SK-N-SH treated with all-trans-retinoic acid at 6 μM for 48 hours (cell line): Measurements from ENCODE around the gene ULK4.
A peak's percentile ranks its signal among the peaks of the same experiment; 100 is the strongest.

Experiments
- ATAC-seq: fragments of 200-7000 bp; cut with Tn5 transposase; 3 replicates; pipeline ENCODE4 v1.9.1; 2020; ENCODE audit warnings: mild to moderate bottlenecking, moderate library complexity
- ARNTL ChIP-seq: fragments of 450-650 bp; formaldehyde crosslinking; IDR thresholded peaks from 2 replicates; pipeline ENCODE4 v1.5.0; 2020; ENCODE audit warnings: low read depth, mild to moderate bottlenecking, moderate library complexity, borderline replicate concordance
- BACH2 ChIP-seq: fragments of 250-450 bp; sonication (Bioruptor Pico); IDR thresholded peaks from 2 replicates; pipeline ENCODE4 v1.9.0; 2021; ENCODE audit warnings: mild to moderate bottlenecking, borderline replicate concordance
- CSDC2 ChIP-seq: fragments of 250-450 bp; sonication (Bioruptor Pico); IDR thresholded peaks from 2 replicates; pipeline ENCODE4 v1.5.0; 2020; ENCODE audit warnings: mild to moderate bottlenecking, moderate library complexity
- CSRNP3 ChIP-seq: fragments of 250-450 bp; sonication (Bioruptor Pico); IDR thresholded peaks from 2 replicates; pipeline ENCODE4 v1.5.1; 2021; ENCODE audit warnings: mild to moderate bottlenecking, moderate library complexity
- ESRRG ChIP-seq: fragments of 250-450 bp; sonication (Bioruptor Pico); IDR thresholded peaks from 2 replicates; pipeline ENCODE4 v1.6.1; 2021; ENCODE audit warnings: mild to moderate bottlenecking
- GLIS3 ChIP-seq: fragments of 250-450 bp; sonication (Bioruptor Pico); IDR thresholded peaks from 2 replicates; pipeline ENCODE4 v1.5.0; 2020; ENCODE audit warnings: mild to moderate bottlenecking, moderate library complexity
- ISL1 ChIP-seq: fragments of 250-450 bp; sonication (Bioruptor Pico); IDR thresholded peaks from 2 replicates; pipeline ENCODE4 v2.1.2; 2022; ENCODE audit warnings: mild to moderate bottlenecking, moderate library complexity
- OSR1 ChIP-seq: fragments of 250-450 bp; sonication (Bioruptor Pico); IDR thresholded peaks from 2 replicates; pipeline ENCODE4 v1.8.0; 2022; ENCODE audit warnings: moderate library complexity, mild to moderate bottlenecking, inconsistent platforms
- POU6F1 ChIP-seq: fragments of 250-450 bp; sonication (Bioruptor Pico); IDR thresholded peaks from 2 replicates; pipeline ENCODE4 v1.8.0; 2021; ENCODE audit warnings: low read depth, mild to moderate bottlenecking, moderate library complexity, borderline replicate concordance
- PPARA ChIP-seq: fragments of 250-450 bp; sonication (Bioruptor Pico); IDR thresholded peaks from 2 replicates; pipeline ENCODE4 v1.5.0; 2020; ENCODE audit warnings: mild to moderate bottlenecking, borderline replicate concordance
- TCF4 ChIP-seq: fragments of 250-450 bp; sonication (Bioruptor Pico); IDR thresholded peaks from 2 replicates; pipeline ENCODE4 v1.8.0; 2021; ENCODE audit warnings: mild to moderate bottlenecking, moderate library complexity, borderline replicate concordance
- TOX ChIP-seq: fragments of 250-450 bp; sonication (Bioruptor Pico); IDR thresholded peaks from 2 replicates; pipeline ENCODE4 v1.8.0; 2021; ENCODE audit warnings: mild to moderate bottlenecking, moderate library complexity, borderline replicate concordance
- ZFP30 ChIP-seq: fragments of 450-650 bp; formaldehyde crosslinking; IDR thresholded peaks from 2 replicates; pipeline ENCODE4 v1.5.0; 2022; ENCODE audit warnings: mild to moderate bottlenecking, moderate library complexity
- ZNF565 ChIP-seq: fragments of 450-650 bp; formaldehyde crosslinking; conservative IDR thresholded peaks from 2 replicates; pipeline ENCODE4 v1.5.0; 2020; ENCODE audit warnings: low read depth, mild to moderate bottlenecking, moderate library complexity
- ZNF70 ChIP-seq: fragments of 450-650 bp; formaldehyde crosslinking; IDR thresholded peaks from 2 replicates; pipeline ENCODE4 v1.5.0; 2020; ENCODE audit warnings: mild to moderate bottlenecking, moderate library complexity
- ZNF8 ChIP-seq: fragments of 450-650 bp; formaldehyde crosslinking; IDR thresholded peaks from 2 replicates; pipeline ENCODE4 v1.5.0; 2020; ENCODE audit warnings: mild to moderate bottlenecking, moderate library complexity
- TF ChIP-seq, protein P1 (sequence below): fragments of 250-450 bp; sonication (Bioruptor Pico); IDR thresholded peaks from 2 replicates; pipeline ENCODE4 v1.5.0; 2020; ENCODE audit warnings: mild to moderate bottlenecking, moderate library complexity

ULK4 gene

DNA sequence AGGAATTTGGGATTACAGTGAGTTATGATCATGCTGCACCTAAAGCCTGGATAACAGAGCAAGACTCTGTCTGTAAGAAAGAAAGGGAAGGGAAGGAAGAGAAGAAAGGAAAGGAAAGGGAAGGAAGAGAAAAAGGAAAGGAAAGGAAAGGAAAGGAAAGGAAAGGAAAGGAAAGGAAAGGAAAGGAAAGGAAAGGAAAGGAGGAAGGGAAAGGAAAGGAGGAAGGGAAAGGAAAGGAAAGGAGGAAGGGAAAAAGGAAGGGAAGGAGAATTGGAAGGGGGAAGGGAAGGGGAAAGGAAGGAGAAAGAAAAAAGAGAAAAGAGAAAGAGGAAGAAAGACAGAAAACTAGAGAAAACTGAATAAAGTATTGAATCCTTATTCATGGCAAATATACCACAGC lies 359.8 kb downstream of the ULK4 start (continued):
- TF ChIP-seq CSRNP3 (no peak), ISL1 (CRISPR knock-in tag) (no peak), TOX (no peak)

DNA sequence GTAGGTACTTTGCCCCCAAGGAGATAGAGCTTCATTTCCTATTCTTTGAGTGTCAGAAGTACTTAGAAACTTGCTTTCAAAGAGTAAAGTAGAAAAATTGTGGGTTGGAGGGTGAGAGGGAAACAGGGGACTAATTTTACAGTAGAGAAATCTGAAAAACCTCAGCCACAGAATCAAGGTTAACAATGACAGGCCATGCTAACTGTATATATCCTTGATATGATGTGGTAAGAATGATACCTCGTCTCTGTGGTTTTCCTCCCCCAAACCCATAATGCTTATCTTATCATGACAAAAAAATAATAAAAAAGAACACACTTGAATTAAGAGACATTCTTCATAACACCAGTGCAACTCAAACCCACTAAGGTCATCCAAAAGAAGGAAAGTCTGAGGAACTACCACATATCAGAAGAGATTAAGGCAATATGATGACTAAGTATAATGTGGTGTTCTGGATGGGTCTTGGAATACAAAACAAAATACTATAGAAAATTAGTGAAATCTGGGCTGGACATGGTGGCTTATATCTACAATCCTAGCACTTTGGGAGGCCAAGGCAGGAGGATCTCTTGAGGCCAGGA lies 360.4 kb downstream of the ULK4 start:
- no peak for TF ChIP-seq ISL1 (CRISPR knock-in tag)
- no peak for TF ChIP-seq TOX
- no peak for TF ChIP-seq ZFP30 (CRISPR knock-in tag)
- TF ChIP-seq POU6F1 (CRISPR knock-in tag) = no peak
- TF ChIP-seq TCF4 (CRISPR knock-in tag) = no peak
- TF ChIP-seq PPARA = no peak
- no peak for ATAC-seq

DNA sequence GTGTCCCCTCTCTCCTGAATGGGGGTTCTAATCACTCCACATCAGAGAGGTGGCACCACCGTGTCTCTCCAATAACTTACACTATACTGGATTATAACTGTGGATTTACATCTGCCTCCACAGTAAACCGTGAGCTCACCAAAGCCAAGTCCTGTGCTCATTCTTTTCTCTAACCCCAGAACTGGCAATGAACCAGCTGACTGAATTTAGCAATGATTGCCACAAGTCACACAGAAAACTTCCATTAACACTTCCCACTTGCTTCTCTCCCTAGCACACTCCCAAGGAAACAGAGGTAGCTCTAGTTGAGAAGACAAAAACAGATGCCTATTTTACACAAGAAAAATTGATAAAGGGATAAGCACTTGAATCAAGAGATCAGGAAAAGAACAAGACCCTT lies 361.3 kb downstream of the ULK4 start:
- no peak for ATAC-seq
- TF ChIP-seq POU6F1 (CRISPR knock-in tag) (no peak), TCF4 (CRISPR knock-in tag) (no peak), ZNF565 (CRISPR knock-in tag) (no peak), OSR1 (CRISPR knock-in tag) (no peak), ZFP30 (CRISPR knock-in tag) (no peak), CSDC2 (no peak), ZNF8 (CRISPR knock-in tag) (no peak), ARNTL (CRISPR knock-in tag) (no peak), ESRRG (CRISPR knock-in tag) (no peak), GLIS3 (no peak), TOX (no peak)
- TF ChIP-seq, protein P1, sequence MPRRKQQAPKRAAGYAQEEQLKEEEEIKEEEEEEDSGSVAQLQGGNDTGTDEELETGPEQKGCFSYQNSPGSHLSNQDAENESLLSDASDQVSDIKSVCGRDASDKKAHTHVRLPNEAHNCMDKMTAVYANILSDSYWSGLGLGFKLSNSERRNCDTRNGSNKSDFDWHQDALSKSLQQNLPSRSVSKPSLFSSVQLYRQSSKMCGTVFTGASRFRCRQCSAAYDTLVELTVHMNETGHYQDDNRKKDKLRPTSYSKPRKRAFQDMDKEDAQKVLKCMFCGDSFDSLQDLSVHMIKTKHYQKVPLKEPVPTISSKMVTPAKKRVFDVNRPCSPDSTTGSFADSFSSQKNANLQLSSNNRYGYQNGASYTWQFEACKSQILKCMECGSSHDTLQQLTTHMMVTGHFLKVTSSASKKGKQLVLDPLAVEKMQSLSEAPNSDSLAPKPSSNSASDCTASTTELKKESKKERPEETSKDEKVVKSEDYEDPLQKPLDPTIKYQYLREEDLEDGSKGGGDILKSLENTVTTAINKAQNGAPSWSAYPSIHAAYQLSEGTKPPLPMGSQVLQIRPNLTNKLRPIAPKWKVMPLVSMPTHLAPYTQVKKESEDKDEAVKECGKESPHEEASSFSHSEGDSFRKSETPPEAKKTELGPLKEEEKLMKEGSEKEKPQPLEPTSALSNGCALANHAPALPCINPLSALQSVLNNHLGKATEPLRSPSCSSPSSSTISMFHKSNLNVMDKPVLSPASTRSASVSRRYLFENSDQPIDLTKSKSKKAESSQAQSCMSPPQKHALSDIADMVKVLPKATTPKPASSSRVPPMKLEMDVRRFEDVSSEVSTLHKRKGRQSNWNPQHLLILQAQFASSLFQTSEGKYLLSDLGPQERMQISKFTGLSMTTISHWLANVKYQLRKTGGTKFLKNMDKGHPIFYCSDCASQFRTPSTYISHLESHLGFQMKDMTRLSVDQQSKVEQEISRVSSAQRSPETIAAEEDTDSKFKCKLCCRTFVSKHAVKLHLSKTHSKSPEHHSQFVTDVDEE (CRISPR knock-in tag) = no peak

DNA sequence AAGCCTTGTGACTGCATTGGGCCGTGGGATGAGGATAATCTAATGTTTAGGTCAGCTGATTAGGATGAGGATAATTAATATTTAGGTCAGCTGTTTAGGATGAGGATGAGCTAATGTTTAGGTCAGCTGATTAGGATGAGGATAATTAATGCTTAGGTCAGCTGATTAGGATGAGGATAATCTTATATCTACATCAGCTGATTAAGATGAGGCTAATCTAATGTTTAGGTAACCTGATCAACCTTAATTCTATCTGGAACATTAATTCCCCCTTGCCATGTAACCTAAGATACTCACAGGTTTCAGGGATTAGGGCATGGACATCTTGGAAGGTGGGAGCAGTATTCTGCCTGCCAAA lies 362.8 kb downstream of the ULK4 start:
- no peak for ATAC-seq
- TF ChIP-seq ZNF70 (CRISPR knock-in tag) = no peak

DNA sequence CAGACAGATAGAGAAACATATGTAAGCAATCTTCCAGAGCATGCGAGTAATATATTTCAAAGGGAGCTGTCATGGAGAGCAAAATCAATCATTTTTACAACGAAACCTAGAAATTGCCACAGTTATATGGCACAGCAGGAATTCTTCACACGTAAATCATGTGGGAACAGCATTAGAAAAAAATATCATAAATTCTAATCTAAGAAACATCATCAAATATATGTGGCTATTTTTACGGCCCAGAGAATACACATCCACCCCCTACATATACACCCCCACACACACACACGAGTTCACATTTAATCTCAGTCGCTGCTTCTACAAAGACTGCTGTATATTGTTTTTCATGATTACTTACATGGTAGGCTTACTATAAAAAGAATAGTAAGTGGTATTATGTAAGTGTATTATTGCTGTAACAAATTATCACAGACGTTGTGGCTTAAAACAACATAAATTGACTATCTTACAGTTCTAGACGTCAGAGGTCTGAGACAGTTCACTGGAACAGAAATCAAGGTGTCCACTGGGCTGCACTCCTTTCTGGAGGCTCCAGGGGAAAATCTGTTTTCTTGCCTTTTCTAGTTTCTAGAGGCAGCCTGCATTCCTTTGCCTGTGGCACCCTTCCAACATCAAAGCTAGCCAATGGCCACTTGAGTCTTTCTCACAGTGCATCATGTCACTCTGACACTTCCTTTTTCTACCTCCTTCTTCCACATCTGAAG lies 363.3 kb downstream of the ULK4 start:
- peak; percentile 30; the same call in 1 of the 3 replicates for ATAC-seq
- TF ChIP-seq OSR1 (CRISPR knock-in tag) = no peak
- TF ChIP-seq BACH2 = no peak
- no peak for TF ChIP-seq TOX
- TF ChIP-seq ESRRG (CRISPR knock-in tag) = no peak
- TF ChIP-seq ZFP30 (CRISPR knock-in tag) = no peak
- TF ChIP-seq ISL1 (CRISPR knock-in tag) = no peak
- TF ChIP-seq PPARA = no peak
- TF ChIP-seq ZNF565 (CRISPR knock-in tag) = no peak
